ENCODE measurements around the gene LPIN2. TPM values are rescaled to one million over a fixed set of nuclear protein-coding genes. Genes with fewer than 3 reads are reported as not detected.

Gene LPIN2
- total RNA-seq, 2 donors from 2014 or later, result 23.6 to 59.0 TPM

GRCh38 chr18:3016585-3017297 is 3.8 kb upstream of the LPIN2 start:
- no peaks in the 10 kb centered on the region for H3K9me3 ChIP-seq
- no peaks in the 10 kb centered on the region for H3K36me3 ChIP-seq
- H3K27ac ChIP-seq, result peak overlapping the region; percentile 44
- TF ChIP-seq CTCF (IDR thresholded peaks at IDR 0.05), result no peak
- no peaks in the 10 kb centered on the region for H3K27me3 ChIP-seq
- intact Hi-C loops (cut with DNase I), result loop anchor here (5.0 to 10.0 kb wide), 2 partner anchors 46 to 228 kb away; partner anchors contain the start of gene MYL12A
- no peak overlapping the region for H3K4me3 ChIP-seq
- H3K4me1 ChIP-seq, result no peaks in the 10 kb centered on the region
- H3K9ac ChIP-seq (ENCODE audit: low read depth in 2 of 2, low read length in 2 of 2), result no peak overlapping the region
- no peak for DNase-seq

DNA sequence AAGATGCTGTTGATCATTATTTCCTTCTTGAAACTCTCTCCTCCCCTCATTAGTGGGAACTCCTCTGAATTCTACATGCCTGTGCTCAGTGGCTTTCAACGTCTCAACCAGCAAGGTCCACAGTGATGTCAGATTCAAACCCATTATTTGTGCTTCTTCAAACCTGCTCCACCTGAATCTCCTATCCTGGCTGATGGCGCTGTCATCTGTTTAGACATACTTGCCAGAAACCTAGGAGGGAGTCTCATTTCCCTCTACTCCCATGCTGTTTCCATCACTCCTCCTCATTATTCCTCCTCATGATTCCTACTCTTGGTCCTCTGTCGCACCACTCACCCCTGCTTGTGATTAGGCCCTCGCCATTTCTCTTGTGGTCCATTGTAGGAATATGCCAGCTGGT is 2.9 kb upstream of the LPIN2 start:
- no peaks in the 10 kb centered on the region for H3K9me3 ChIP-seq
- peak overlapping the region; percentile 36 for H3K27ac ChIP-seq
- no peak for TF ChIP-seq CTCF (IDR thresholded peaks at IDR 0.05)
- H3K4me3 ChIP-seq, result no peak overlapping the region
- DNase-seq, result no peak
- H3K36me3 ChIP-seq, result no peaks in the 10 kb centered on the region
- H3K4me1 ChIP-seq, result no peaks in the 10 kb centered on the region
- peak overlapping the region in 1 of 2 donors; percentile 5 for H3K9ac ChIP-seq (ENCODE audit: low read depth in 2 of 2, low read length in 2 of 2)
- H3K27me3 ChIP-seq, result no peaks in the 10 kb centered on the region
- intact Hi-C loops (cut with DNase I), result loop anchor here (5.0 to 10.0 kb wide), 2 partner anchors 46 to 229 kb away; partner anchors contain the start of gene MYL12A

DNA sequence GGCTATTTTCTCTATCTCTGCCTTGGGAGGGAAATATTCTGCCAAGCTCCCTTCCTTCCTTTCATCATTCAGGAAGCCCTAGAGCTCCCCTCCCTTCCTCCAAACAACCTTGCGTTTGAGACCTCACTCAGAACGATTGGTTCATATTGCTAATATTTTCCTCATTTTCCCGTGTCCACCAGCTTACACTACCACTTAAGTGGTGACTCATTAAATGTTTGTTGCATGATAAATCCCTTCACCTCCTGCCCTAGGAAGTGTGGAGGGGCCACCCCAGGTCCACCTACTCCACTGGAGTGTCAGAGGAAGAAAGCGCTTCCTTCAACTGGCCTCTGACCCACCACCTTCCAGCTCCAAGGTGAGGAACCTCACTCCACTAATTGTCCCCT is 2.3 kb upstream of the LPIN2 start:
- no peaks in the 10 kb centered on the region for H3K27me3 ChIP-seq
- DNase-seq, result no peak
- no peaks in the 10 kb centered on the region for H3K4me1 ChIP-seq
- no peaks in the 10 kb centered on the region for H3K9me3 ChIP-seq
- H3K9ac ChIP-seq (ENCODE audit: low read depth in 2 of 2, low read length in 2 of 2), result no peak overlapping the region
- no peak for TF ChIP-seq CTCF (IDR thresholded peaks at IDR 0.05)
- peak overlapping the region; percentile 25 for H3K27ac ChIP-seq
- intact Hi-C loops (cut with DNase I), result loop anchor here (5.0 to 10.0 kb wide), 2 partner anchors 47 to 230 kb away; partner anchors contain the start of gene MYL12A
- H3K4me3 ChIP-seq, result no peak overlapping the region
- H3K36me3 ChIP-seq, result no peaks in the 10 kb centered on the region

DNA sequence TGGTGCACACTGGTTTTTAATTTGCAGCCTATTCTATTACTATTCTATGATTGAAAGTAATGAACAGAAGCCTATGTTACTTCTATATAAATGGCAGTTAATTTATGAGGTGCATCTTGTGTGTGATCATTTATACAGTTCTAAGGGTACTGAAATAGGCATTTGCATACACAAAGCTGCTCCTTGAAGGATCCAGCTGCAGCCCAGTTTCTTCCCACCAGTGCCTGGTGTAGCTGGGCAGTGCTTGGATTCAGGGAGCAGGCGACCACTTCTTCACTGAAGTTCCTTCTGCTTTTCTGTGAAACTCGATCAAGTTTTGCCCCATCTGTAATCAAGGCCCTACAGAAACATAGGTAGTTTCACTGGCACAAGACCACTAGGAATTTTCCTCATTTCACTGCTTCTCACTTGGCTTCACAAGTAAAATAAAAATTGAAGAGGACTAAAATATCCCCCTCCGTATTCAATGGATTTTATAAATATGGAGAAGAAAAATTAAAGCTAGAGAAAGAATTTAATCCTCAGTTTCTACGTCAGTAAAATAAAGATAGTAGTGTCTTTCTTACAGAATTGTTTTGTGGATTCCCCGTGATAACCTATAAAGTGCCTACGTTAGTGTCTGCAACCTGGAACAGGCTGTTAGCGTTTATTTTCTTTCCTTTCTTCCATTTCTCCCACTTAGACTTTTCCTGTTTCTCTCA is 1.7 kb upstream of the LPIN2 start:
- no peak for TF ChIP-seq CTCF (IDR thresholded peaks at IDR 0.05)
- H3K36me3 ChIP-seq, result no peaks in the 10 kb centered on the region
- no peaks in the 10 kb centered on the region for H3K9me3 ChIP-seq
- intact Hi-C loops (cut with DNase I), result loop anchor here (5.0 to 10.0 kb wide), 2 partner anchors 48 to 230 kb away; partner anchors contain the start of gene MYL12A
- no peaks in the 10 kb centered on the region for H3K4me1 ChIP-seq
- H3K4me3 ChIP-seq, result no peak overlapping the region
- H3K27ac ChIP-seq, result peak overlapping the region; percentile 57
- no peak for DNase-seq
- no peaks in the 10 kb centered on the region for H3K27me3 ChIP-seq
- H3K9ac ChIP-seq (ENCODE audit: low read depth in 2 of 2, low read length in 2 of 2), result no peak overlapping the region

GRCh38 chr18:3012136-3013023 is 564 bp downstream of the LPIN2 start:
- peak overlapping the region; percentile 73 for H3K4me3 ChIP-seq
- H3K36me3 ChIP-seq, result no peaks in the 10 kb centered on the region
- no peak for TF ChIP-seq CTCF (IDR thresholded peaks at IDR 0.05)
- no peaks in the 10 kb centered on the region for H3K4me1 ChIP-seq
- no peaks in the 10 kb centered on the region for H3K27me3 ChIP-seq
- peak; percentile 50 for DNase-seq
- H3K9me3 ChIP-seq, result no peaks in the 10 kb centered on the region
- peak overlapping the region; percentile 81 to 92 for H3K9ac ChIP-seq (ENCODE audit: low read depth in 2 of 2, low read length in 2 of 2)
- peak overlapping the region; percentile 94 for H3K27ac ChIP-seq
- intact Hi-C loops (cut with DNase I), result loop anchor here (10.0 kb wide), 1 partner anchor 232 kb away; the partner anchor contains the start of gene MYL12A
